SK-N-SH (cell line): ENCODE measurements around the gene NRL.
A peak's percentile ranks its signal among the peaks of the same experiment; 100 is the strongest.

Experiments
- CHD2 ChIP-seq: fragments of 150-350 bp; IDR thresholded peaks from 2 replicates; pipeline ENCODE4 v1.6.1; 2018; ENCODE audit warnings: low read length; ENCODE audit not compliant: partially characterized antibody
- FOXJ3 ChIP-seq: sonication (generic); formaldehyde crosslinking; IDR thresholded peaks from 2 replicates; pipeline ENCODE4 v1.5.1; 2020; ENCODE audit warnings: mild to moderate bottlenecking, missing genetic modification reagents
- JUND ChIP-seq: IDR thresholded peaks from 2 replicates; pipeline ENCODE4 v1.4.0; 2012
- MXI1 ChIP-seq: IDR thresholded peaks from 2 replicates; pipeline ENCODE4 v1.6.1; 2012; ENCODE audit warnings: mild to moderate bottlenecking, low read depth, low read length, improper control_type of control experiment
- RAD21 ChIP-seq: IDR thresholded peaks from 2 replicates; pipeline ENCODE4 v1.6.1; 2012; ENCODE audit warnings: mild to moderate bottlenecking, low read length
- TF ChIP-seq, protein P1 (sequence below): fragments of 200-600 bp; sonication (generic); IDR thresholded peaks from 2 replicates; pipeline ENCODE4 v1.6.1; 2017; ENCODE audit warnings: antibody characterized with exemption, mild to moderate bottlenecking, moderate library complexity
- TF ChIP-seq, protein P2 (sequence below): IDR thresholded peaks from 2 replicates; pipeline ENCODE4; 2012

DNA sequence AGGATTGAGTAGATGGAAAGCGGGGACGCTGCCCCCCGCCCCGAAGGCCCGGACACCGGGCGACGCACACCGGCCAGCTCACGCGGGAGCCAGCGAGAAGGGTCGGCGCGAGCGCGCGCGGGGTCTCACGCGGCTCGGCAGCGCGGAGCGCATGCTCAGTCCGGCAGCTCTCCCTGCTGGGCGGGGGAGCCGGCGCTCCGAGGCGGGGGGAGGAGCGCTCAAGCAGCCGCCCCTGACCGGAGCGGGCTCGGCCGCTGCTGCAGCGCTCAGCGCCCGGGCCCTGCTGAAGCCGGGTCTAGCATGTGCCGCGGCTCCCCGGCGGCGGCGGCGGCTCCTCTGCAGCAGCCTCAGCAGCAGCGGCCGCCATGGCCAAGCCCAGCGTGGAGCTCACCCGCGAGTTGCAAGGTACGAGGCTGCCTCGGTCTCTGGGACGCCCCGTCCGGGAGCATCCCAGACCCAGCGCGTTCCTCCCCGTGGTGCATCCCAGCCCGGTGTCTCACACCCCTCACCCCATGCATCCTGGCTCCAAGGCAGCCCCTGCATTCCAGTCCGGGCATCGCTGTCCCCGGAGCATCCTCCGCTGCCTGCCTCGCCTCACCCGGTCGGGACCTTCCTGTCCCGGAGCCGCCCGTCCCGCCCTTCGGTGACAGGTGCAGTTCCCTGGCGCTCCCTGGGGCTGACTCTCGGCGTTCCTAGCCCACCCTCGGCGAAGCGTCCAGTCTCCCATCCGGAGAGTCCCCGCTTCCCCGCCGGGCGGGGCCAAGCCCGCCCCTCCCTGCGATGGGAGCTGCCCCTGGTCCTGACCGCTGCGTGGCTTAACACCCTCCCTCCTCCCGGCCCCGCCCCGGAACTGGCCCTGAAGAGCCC is 62.7 kb downstream of the NRL start, which contains the start of gene CARMIL3:
- TF ChIP-seq, protein P1, sequence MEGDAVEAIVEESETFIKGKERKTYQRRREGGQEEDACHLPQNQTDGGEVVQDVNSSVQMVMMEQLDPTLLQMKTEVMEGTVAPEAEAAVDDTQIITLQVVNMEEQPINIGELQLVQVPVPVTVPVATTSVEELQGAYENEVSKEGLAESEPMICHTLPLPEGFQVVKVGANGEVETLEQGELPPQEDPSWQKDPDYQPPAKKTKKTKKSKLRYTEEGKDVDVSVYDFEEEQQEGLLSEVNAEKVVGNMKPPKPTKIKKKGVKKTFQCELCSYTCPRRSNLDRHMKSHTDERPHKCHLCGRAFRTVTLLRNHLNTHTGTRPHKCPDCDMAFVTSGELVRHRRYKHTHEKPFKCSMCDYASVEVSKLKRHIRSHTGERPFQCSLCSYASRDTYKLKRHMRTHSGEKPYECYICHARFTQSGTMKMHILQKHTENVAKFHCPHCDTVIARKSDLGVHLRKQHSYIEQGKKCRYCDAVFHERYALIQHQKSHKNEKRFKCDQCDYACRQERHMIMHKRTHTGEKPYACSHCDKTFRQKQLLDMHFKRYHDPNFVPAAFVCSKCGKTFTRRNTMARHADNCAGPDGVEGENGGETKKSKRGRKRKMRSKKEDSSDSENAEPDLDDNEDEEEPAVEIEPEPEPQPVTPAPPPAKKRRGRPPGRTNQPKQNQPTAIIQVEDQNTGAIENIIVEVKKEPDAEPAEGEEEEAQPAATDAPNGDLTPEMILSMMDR, result no peak
- TF ChIP-seq MXI1, result peak; percentile 64
- no peak for TF ChIP-seq FOXJ3 (CRISPR knock-in tag)
- no peak for TF ChIP-seq JUND
- no peak for TF ChIP-seq RAD21
- TF ChIP-seq, protein P2, sequence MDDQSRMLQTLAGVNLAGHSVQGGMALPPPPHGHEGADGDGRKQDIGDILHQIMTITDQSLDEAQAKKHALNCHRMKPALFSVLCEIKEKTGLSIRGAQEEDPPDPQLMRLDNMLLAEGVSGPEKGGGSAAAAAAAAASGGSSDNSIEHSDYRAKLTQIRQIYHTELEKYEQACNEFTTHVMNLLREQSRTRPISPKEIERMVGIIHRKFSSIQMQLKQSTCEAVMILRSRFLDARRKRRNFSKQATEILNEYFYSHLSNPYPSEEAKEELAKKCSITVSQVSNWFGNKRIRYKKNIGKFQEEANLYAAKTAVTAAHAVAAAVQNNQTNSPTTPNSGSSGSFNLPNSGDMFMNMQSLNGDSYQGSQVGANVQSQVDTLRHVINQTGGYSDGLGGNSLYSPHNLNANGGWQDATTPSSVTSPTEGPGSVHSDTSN, result no peak
- TF ChIP-seq CHD2, result peak; percentile 93
